Thyroid gland (tissue), 4 donors: ENCODE data around the gene EVA1A. TPM values are rescaled to one million over a fixed set of nuclear protein-coding genes. Genes with fewer than 3 reads are reported as not detected.
A peak's percentile ranks its signal among the peaks of the same experiment; 100 is the strongest.

ENCODE experiments used
- DNase-seq, 2 donors: peaks; one replicate each; pipeline ENCODE4 v3.0.0-alpha.2; 2019
- H3K27ac ChIP-seq, 3 donors: fragments of 200-600 bp; sonication (generic); 1 replicate in 2 of 3; 2 replicates in 1 of 3; pipeline ENCODE4 v1.5.1; 2016 to 2019; ENCODE audit warnings: mild to moderate bottlenecking in 1 of 3, moderate library complexity in 1 of 3
- H3K27me3 ChIP-seq: fragments of 200-600 bp; sonication (generic); one replicate; pipeline ENCODE4 v1.5.1; 2019
- H3K36me3 ChIP-seq, 2 donors: fragments of 200-600 bp; sonication (generic); one replicate each; pipeline ENCODE4 v1.5.1; 2016 to 2019
- H3K4me1 ChIP-seq, 2 donors: fragments of 200-600 bp; sonication (generic); one replicate each; pipeline ENCODE4 v1.5.1; 2017 to 2019
- H3K4me3 ChIP-seq, 3 donors: fragments of 200-600 bp; sonication (generic); replicated peaks in 1 of 3; 1 replicate in 2 of 3; 2 replicates in 1 of 3; pipeline ENCODE4 v1.5.1; 2016; ENCODE audit warnings: mild to moderate bottlenecking in 1 of 3
- H3K9me3 ChIP-seq: fragments of 200-600 bp; sonication (generic); one replicate; pipeline ENCODE4 v1.5.1; 2017
- CTCF ChIP-seq, 6 experiments: fragments of 200-600 bp in 3 of 6; fragments of 450-650 bp in 3 of 6; sonication (generic) in 3 of 6; IDR thresholded peaks; one replicate each; pipeline ENCODE4 v1.5.1; 2016 to 2019; ENCODE audit warnings: antibody characterized with exemption in 6 of 6, mild to moderate bottlenecking in 2 of 6, inconsistent platforms in 1 of 6, moderate library complexity in 1 of 6
- POLR2A ChIP-seq, 2 donors: fragments of 450-650 bp; IDR thresholded peaks; one replicate each; pipeline ENCODE4 v1.6.1; 2017; ENCODE audit warnings: antibody characterized with exemption in 2 of 2, mild to moderate bottlenecking in 2 of 2, moderate library complexity in 1 of 2
- whole genome bisulfite sequencing, 2 donors: methylation state at CpG; one replicate each; pipeline ENCODE4 v1.1.5; 2017; 5-methylcytosine and 5-hydroxymethylcytosine counted together
- intact Hi-C: fragments of 100-400 bp; cut with DNase I; formaldehyde crosslinking; loops from one replicate; pipeline ENCODE4 v1.15.1; 2023
- total RNA-seq, 4 donors: library from RNA; depleted of rRNA; stranded (reverse); fragments of >200 nt; gene quantifications; one replicate each; pipeline ENCODE4 v1.2.3, GENCODE V29; 2016

EVA1A gene
- total RNA-seq, 4 donors from 2014 or later: 3.6 to 19.8 (median 12.3) TPM

- peak overlapping the region; percentile 41 to 96 (median 82) for H3K27ac ChIP-seq
- no peak for DNase-seq
Observed at GRCh38 chr2:75570024-75570947, 9.5 kb upstream of the EVA1A start.

GRCh38 chr2:75569546-75569945 is 8.8 kb upstream of the EVA1A start:
- TF ChIP-seq CTCF (IDR thresholded peaks at IDR 0.05) (no peak), POLR2A (IDR thresholded peaks at IDR 0.05) (no peak)
- no peaks in the 10 kb centered on the region for H3K9me3 ChIP-seq
- intact Hi-C loops: no loop called here
- H3K36me3 ChIP-seq: no peaks in the 10 kb centered on the region
- 92 to 98% methylated on average over 5 of the region's 5 CpGs for WGBS, 2 donors
- no peaks in the 10 kb centered on the region for H3K27me3 ChIP-seq
- DNase-seq: no peak
- peak overlapping the region in 2 of 3 donors; percentile 82 to 96 for H3K27ac ChIP-seq
- H3K4me1 ChIP-seq: peaks cover 24 to 31% of the 10 kb centered on the region in 2 donors
- H3K4me3 ChIP-seq: no peak overlapping the region

More at GRCh38 chr2:75570024-75570947, 9.5 kb upstream of the EVA1A start:
- Histone ChIP-seq H3K4me1 (peaks cover 24 to 31% of the 10 kb centered on the region in 2 donors), H3K36me3 (no peaks in the 10 kb centered on the region), H3K9me3 (no peaks in the 10 kb centered on the region), H3K27me3 (no peaks in the 10 kb centered on the region), H3K4me3 (no peak overlapping the region)
- intact Hi-C loops: no loop called here
- no peak for TF ChIP-seq CTCF (IDR thresholded peaks at IDR 0.05)
- TF ChIP-seq POLR2A (IDR thresholded peaks at IDR 0.05): peak in 1 of 2 donors; percentile 21
- WGBS, 2 donors: 79 to 83% methylated on average over 8 of the region's 8 CpGs

GRCh38 chr2:75568174-75568573 is 7.4 kb upstream of the EVA1A start:
- TF ChIP-seq POLR2A (IDR thresholded peaks at IDR 0.05) (no peak), CTCF (IDR thresholded peaks at IDR 0.05) (no peak)
- Histone ChIP-seq H3K36me3 (no peaks in the 10 kb centered on the region), H3K27ac (no peak overlapping the region), H3K4me1 (peaks cover 24 to 31% of the 10 kb centered on the region in 2 donors), H3K4me3 (no peak overlapping the region), H3K27me3 (no peaks in the 10 kb centered on the region), H3K9me3 (no peaks in the 10 kb centered on the region)
- WGBS, 2 donors: 92 to 98% methylated on average over 1 of the region's 1 CpG
- intact Hi-C loops: no loop called here
- DNase-seq: no peak

GRCh38 chr2:75565472-75566462 is 5.0 kb upstream of the EVA1A start:
- Histone ChIP-seq H3K4me1 (peaks cover 21 to 30% of the 10 kb centered on the region in 2 donors), H3K36me3 (no peaks in the 10 kb centered on the region), H3K27me3 (no peaks in the 10 kb centered on the region), H3K9me3 (no peaks in the 10 kb centered on the region), H3K27ac (no peak overlapping the region), H3K4me3 (no peak overlapping the region)
- DNase-seq: no peak
- no peak for TF ChIP-seq CTCF (IDR thresholded peaks at IDR 0.05)
- TF ChIP-seq POLR2A (IDR thresholded peaks at IDR 0.05): no peak
- intact Hi-C loops: no loop called here
- 87 to 90% methylated on average over 8 of the region's 8 CpGs for WGBS, 2 donors
